Esophagus muscularis mucosa (tissue), 4 donors: ENCODE measurements around the gene TMTC2. TPM values are rescaled to one million over a fixed set of nuclear protein-coding genes. Genes with fewer than 3 reads are reported as not detected.

Experiments
- DNase-seq: peaks from one replicate; pipeline ENCODE4 v3.0.0-alpha.2; 2017; ENCODE audit errors: extremely low spot score
- H3K27ac ChIP-seq, 4 donors: fragments of 200-600 bp; sonication (generic); replicated peaks in 1 of 4; 1 replicate in 3 of 4; 2 replicates in 1 of 4; pipeline ENCODE4 v1.5.1; 2016 to 2019; ENCODE audit warnings: mild to moderate bottlenecking in 1 of 4
- H3K27me3 ChIP-seq, 4 donors: fragments of 200-600 bp; sonication (generic); one replicate each; pipeline versions ENCODE4 v1.5.1 to v1.6.0; 2016 to 2019
- H3K36me3 ChIP-seq, 4 donors: fragments of 200-600 bp; sonication (generic); one replicate each; pipeline ENCODE4 v1.5.1; 2016 to 2019
- H3K4me1 ChIP-seq, 4 donors: fragments of 200-600 bp; sonication (generic); one replicate each; pipeline ENCODE4 v1.5.1; 2016 to 2019
- H3K4me3 ChIP-seq, 4 donors: fragments of 200-600 bp; sonication (generic); 1 replicate in 2 of 4; 2 replicates in 2 of 4; pipeline ENCODE4 v1.5.1; 2016 to 2019; ENCODE audit warnings: mild to moderate bottlenecking in 4 of 4, moderate library complexity in 1 of 4
- H3K9me3 ChIP-seq, 4 donors: fragments of 200-600 bp; sonication (generic); 1 replicate in 3 of 4; 2 replicates in 1 of 4; pipeline ENCODE4 v1.5.1; 2016 to 2019
- EP300 ChIP-seq: sonication (generic); formaldehyde crosslinking; IDR thresholded peaks from one replicate; pipeline ENCODE4 v1.6.1; 2017; ENCODE audit warnings: antibody characterized with exemption
- POLR2A ChIP-seq: fragments of 450-650 bp; IDR thresholded peaks from one replicate; pipeline ENCODE4 v1.6.1; 2017; ENCODE audit warnings: antibody characterized with exemption, moderate library complexity, mild to moderate bottlenecking, low read depth
- POLR2AphosphoS5 ChIP-seq, 2 donors: sonication (generic); formaldehyde crosslinking; IDR thresholded peaks; one replicate each; pipeline ENCODE4 v1.6.1; 2017; ENCODE audit warnings: antibody characterized with exemption in 2 of 2
- WGBS: methylation state at CpG from one replicate; pipeline ENCODE4 v1.1.5; 2018; 5-methylcytosine and 5-hydroxymethylcytosine counted together
- intact Hi-C: fragments of 100-400 bp; cut with DNase I; formaldehyde crosslinking; loops from one replicate; pipeline ENCODE4 v1.15.1; 2023
- total RNA-seq, 4 donors: library from RNA; depleted of rRNA; stranded (reverse); fragments of >200 nt; gene quantifications; one replicate each; pipeline versions ENCODE4 v1.1.0 to v1.2.1, GENCODE V29; 2016
- TF ChIP-seq, protein P1 (sequence below), 3 experiments: fragments of 200-600 bp in 2 of 3; fragments of 450-650 bp in 1 of 3; sonication (generic) in 2 of 3; IDR thresholded peaks; one replicate each; pipeline ENCODE4 v1.5.1; 2017 to 2019; ENCODE audit warnings: antibody characterized with exemption in 3 of 3, mild to moderate bottlenecking in 2 of 3, moderate library complexity in 1 of 3

The TMTC2 gene
- total RNA-seq, 4 donors from 2014 or later = 4.7 to 8.7 (median 7.3) TPM

DNA sequence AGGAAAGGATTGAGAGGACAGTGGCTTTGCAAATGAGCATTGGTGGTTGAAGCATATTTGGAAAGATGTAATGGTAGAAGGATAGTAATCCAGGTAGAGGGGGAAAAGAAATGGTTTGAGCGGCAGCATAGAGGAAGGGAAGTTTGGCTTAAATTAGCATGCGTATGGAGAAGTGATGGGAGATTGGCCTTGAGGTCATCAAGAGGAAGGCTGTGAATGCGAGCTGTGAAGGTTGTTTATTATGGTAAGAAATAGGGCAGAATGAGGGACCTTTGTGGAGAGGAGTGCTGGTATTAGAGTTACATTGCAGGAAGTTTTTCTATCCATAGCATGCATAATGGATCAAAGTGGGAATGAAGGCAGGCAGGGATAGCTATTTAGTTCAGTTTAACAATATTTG is 162.1 kb downstream of the TMTC2 start:
- no peaks in the 10 kb centered on the region for H3K27me3 ChIP-seq
- H3K9me3 ChIP-seq = no peaks in the 10 kb centered on the region
- intact Hi-C loops = no loop called here
- no peaks in the 10 kb centered on the region for H3K36me3 ChIP-seq
- DNase-seq = no peak
- TF ChIP-seq, protein P1, sequence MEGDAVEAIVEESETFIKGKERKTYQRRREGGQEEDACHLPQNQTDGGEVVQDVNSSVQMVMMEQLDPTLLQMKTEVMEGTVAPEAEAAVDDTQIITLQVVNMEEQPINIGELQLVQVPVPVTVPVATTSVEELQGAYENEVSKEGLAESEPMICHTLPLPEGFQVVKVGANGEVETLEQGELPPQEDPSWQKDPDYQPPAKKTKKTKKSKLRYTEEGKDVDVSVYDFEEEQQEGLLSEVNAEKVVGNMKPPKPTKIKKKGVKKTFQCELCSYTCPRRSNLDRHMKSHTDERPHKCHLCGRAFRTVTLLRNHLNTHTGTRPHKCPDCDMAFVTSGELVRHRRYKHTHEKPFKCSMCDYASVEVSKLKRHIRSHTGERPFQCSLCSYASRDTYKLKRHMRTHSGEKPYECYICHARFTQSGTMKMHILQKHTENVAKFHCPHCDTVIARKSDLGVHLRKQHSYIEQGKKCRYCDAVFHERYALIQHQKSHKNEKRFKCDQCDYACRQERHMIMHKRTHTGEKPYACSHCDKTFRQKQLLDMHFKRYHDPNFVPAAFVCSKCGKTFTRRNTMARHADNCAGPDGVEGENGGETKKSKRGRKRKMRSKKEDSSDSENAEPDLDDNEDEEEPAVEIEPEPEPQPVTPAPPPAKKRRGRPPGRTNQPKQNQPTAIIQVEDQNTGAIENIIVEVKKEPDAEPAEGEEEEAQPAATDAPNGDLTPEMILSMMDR (IDR thresholded peaks at IDR 0.05) = no peak
- no peak for TF ChIP-seq POLR2AphosphoS5 (IDR thresholded peaks at IDR 0.05)
- no peak overlapping the region for H3K4me3 ChIP-seq
- no peaks in the 10 kb centered on the region for H3K4me1 ChIP-seq
- 93% methylated on average over 3 of the region's 3 CpGs for WGBS
- H3K27ac ChIP-seq = no peak overlapping the region

DNA sequence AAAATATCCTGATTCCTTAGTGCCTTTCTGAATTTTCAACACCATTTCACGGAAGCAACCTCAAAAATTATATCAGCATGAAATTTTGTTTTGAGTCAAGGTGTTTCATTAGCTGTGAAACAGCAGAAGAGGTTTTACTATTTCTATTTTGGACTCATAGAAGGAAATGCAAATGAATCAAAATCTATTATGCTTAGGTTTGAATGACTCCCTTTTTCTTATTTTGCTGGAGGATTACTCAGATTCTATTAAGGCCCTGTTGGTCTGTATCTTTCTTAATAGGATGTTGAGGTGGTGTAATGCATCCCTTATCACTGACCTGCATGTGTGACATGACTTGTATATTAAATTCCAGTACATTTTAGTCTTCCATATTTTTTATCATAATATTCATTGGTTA is 165.8 kb downstream of the TMTC2 start:
- no peak overlapping the region for H3K27ac ChIP-seq
- WGBS = 93% methylated on average over 1 of the region's 1 CpG
- no peak overlapping the region for H3K4me3 ChIP-seq
- intact Hi-C loops = no loop called here
- H3K27me3 ChIP-seq = no peaks in the 10 kb centered on the region
- H3K9me3 ChIP-seq = no peaks in the 10 kb centered on the region
- H3K36me3 ChIP-seq = no peaks in the 10 kb centered on the region
- H3K4me1 ChIP-seq = no peaks in the 10 kb centered on the region
- TF ChIP-seq EP300 = no peak
- no peak for TF ChIP-seq POLR2A
- TF ChIP-seq POLR2AphosphoS5 (IDR thresholded peaks at IDR 0.05) = no peak
- TF ChIP-seq, protein P1 (IDR thresholded peaks at IDR 0.05) = no peak
- DNase-seq = no peak

DNA sequence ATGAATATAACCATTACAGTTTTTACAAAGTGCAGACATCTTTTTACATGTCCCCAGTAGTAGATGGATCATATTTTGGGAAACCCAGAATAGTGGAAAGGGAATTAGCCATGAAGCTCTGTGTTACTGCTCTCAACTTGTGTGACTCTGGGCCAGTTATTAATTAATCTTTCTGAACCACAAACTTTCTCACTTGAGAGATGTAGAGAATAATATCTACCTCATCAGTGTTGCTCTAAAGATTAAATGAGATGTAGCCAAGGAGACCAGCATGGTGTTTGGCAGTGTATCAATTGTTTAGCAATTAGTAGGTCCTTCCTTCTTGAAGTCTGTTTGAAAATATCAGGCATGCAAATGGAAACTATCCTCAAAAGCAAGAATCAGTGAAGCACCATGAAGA is 169.2 kb downstream of the TMTC2 start:
- Histone ChIP-seq H3K36me3 (no peaks in the 10 kb centered on the region), H3K27me3 (no peaks in the 10 kb centered on the region), H3K4me3 (no peak overlapping the region), H3K27ac (no peak overlapping the region), H3K4me1 (peaks cover 0 to 3% (median 0%) of the 10 kb centered on the region in 4 donors), H3K9me3 (no peaks in the 10 kb centered on the region)
- no peak for DNase-seq
- intact Hi-C loops = no loop called here
- TF ChIP-seq, protein P1 (IDR thresholded peaks at IDR 0.05) = no peak
- no peak for TF ChIP-seq EP300
- TF ChIP-seq POLR2A = no peak
- no peak for TF ChIP-seq POLR2AphosphoS5 (IDR thresholded peaks at IDR 0.05)

DNA sequence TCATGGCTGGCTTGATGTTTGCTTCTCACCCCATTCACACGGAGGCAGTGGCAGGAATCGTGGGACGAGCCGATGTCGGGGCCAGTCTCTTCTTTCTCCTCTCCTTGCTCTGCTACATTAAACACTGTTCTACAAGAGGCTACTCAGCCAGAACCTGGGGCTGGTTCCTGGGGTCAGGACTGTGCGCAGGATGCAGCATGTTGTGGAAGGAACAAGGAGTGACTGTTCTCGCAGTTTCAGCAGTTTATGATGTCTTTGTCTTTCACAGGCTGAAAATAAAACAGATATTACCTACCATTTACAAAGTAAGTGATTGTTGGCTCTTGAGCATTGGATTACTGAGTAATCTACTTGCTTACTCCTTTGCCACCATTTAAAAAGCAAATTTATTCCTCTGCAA is 170.6 kb downstream of the TMTC2 start:
- 86% methylated on average over 7 of the region's 7 CpGs for WGBS
- Histone ChIP-seq H3K36me3 (no peaks in the 10 kb centered on the region), H3K4me3 (no peak overlapping the region), H3K27me3 (no peaks in the 10 kb centered on the region), H3K4me1 (peaks cover 0 to 3% (median 0%) of the 10 kb centered on the region in 4 donors), H3K9me3 (no peaks in the 10 kb centered on the region), H3K27ac (no peak overlapping the region)
- no peak for TF ChIP-seq POLR2A
- TF ChIP-seq EP300 = no peak
- intact Hi-C loops = no loop called here
- no peak for DNase-seq

DNA sequence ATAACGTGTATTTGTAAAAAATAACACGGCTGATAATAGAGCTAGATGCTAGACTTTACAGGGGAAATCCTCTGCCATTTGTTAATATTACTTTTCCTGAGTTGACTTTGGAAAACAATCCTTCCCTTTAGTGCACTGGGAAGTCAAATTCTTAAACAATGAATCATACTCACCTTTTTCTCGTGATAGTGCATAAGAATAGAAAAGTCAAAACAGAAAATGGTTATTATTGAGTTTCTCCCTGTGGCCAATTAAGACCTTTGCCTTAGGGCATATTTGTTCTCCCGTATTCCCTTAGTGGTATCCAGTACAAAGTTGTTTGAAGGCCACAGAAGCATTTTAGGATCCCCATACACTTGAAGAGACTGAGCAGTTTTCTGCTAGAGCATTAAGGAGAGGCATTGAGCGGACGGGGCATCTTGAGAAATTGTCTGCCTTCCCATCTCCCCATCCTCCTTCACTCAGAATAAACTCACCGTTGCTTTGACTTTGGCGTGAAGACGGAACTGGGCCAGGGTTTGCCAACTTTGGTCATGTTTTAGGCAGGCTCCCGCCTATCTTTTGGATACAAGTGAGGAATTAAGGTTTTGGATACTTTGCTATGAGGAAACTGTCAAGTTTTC is 171.3 kb downstream of the TMTC2 start:
- 83% methylated on average over 10 of the region's 10 CpGs for WGBS

More for the DNA sequence above, 171.3 kb downstream of the TMTC2 start:
- Histone ChIP-seq H3K4me3 (no peak overlapping the region), H3K27ac (no peak overlapping the region), H3K27me3 (no peaks in the 10 kb centered on the region), H3K4me1 (peaks cover 0 to 3% (median 0%) of the 10 kb centered on the region in 4 donors), H3K9me3 (no peaks in the 10 kb centered on the region), H3K36me3 (no peaks in the 10 kb centered on the region)
- no peak for DNase-seq
- TF ChIP-seq EP300 (no peak), POLR2AphosphoS5 (IDR thresholded peaks at IDR 0.05) (no peak), POLR2A (no peak)
- TF ChIP-seq, protein P1 (IDR thresholded peaks at IDR 0.05) = no peak
- intact Hi-C loops = no loop called here
